ENCODE measurements around the gene HSD11B1.

DNA sequence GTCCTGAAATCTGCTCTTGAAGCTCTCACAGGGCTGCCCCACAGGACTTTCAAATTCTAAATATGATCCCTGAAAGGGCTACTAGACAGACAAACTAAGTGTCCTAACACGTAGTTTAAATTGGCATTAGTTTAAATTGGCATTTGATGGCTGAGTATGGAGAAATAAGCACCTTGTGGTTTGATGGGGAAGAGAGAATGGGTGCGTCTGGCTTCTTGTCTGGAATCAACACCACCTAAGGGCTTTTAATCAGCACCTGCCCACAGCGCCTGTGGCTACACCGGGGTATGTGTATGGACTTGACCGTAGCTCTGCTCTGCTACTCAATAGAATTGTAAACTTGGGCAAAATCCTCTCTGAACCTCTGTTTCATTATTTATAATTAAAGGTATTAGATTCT, 46.7 kb upstream of the HSD11B1 start:
- TF ChIP-seq, protein P1, sequence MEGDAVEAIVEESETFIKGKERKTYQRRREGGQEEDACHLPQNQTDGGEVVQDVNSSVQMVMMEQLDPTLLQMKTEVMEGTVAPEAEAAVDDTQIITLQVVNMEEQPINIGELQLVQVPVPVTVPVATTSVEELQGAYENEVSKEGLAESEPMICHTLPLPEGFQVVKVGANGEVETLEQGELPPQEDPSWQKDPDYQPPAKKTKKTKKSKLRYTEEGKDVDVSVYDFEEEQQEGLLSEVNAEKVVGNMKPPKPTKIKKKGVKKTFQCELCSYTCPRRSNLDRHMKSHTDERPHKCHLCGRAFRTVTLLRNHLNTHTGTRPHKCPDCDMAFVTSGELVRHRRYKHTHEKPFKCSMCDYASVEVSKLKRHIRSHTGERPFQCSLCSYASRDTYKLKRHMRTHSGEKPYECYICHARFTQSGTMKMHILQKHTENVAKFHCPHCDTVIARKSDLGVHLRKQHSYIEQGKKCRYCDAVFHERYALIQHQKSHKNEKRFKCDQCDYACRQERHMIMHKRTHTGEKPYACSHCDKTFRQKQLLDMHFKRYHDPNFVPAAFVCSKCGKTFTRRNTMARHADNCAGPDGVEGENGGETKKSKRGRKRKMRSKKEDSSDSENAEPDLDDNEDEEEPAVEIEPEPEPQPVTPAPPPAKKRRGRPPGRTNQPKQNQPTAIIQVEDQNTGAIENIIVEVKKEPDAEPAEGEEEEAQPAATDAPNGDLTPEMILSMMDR (IDR thresholded peaks at IDR 0.05; ENCODE audit: insufficient read depth, low read length, poor library complexity, severe bottlenecking) = no peak
- no peak for TF ChIP-seq EZH2phosphoT487 (conservative IDR thresholded peaks at IDR 0.05; ENCODE audit: low read length)

All from SU-DHL-6 (cell line).